C4-2B (cell line): Measurements from ENCODE around the gene NCAM2.

ENCODE experiments used
- H3K27ac ChIP-seq: fragments of 450-650 bp; 2 replicates; pipeline ENCODE4 v1.5.1; 2017
- CTCF ChIP-seq: fragments of 450-650 bp; conservative IDR thresholded peaks from 2 replicates; pipeline ENCODE4 v1.5.1; 2017; ENCODE audit warnings: mild to moderate bottlenecking
- ZFX ChIP-seq: fragments of 450-650 bp; IDR thresholded peaks from 2 replicates; pipeline ENCODE4 v1.6.1; 2017

Gene NCAM2

GRCh38 chr21:21345296-21345695, 347.1 kb downstream of the NCAM2 start:
- no peak overlapping the region for H3K27ac ChIP-seq
- no peak for TF ChIP-seq ZFX
- TF ChIP-seq CTCF = no peak

GRCh38 chr21:21345872-21346271, 347.7 kb downstream of the NCAM2 start:
- TF ChIP-seq CTCF = no peak
- TF ChIP-seq ZFX = no peak
- no peak overlapping the region for H3K27ac ChIP-seq

- no peak overlapping the region for H3K27ac ChIP-seq
- no peak for TF ChIP-seq ZFX
- TF ChIP-seq CTCF = no peak
These were observed 368.1 kb downstream of the NCAM2 start for GRCh38 chr21:21366277-21366676.

- H3K27ac ChIP-seq = no peak overlapping the region
- TF ChIP-seq ZFX (no peak), CTCF (no peak)
These were observed 369.4 kb downstream of the NCAM2 start for GRCh38 chr21:21367583-21367982.

GRCh38 chr21:21373969-21374368, 375.8 kb downstream of the NCAM2 start:
- no peak overlapping the region for H3K27ac ChIP-seq
- TF ChIP-seq ZFX = no peak
- peak; percentile 58 for TF ChIP-seq CTCF

GRCh38 chr21:21383126-21383525, 384.9 kb downstream of the NCAM2 start:
- TF ChIP-seq CTCF (no peak), ZFX (no peak)
- no peak overlapping the region for H3K27ac ChIP-seq

- TF ChIP-seq CTCF (no peak), ZFX (no peak)
- no peak overlapping the region for H3K27ac ChIP-seq
These were observed 386.8 kb downstream of the NCAM2 start for GRCh38 chr21:21384977-21385376.
